Left renal cortex interstitium (tissue), 4 donors: ENCODE data around the gene TK1. TPM values are rescaled to one million over a fixed set of nuclear protein-coding genes. Genes with fewer than 3 reads are reported as not detected.
"Not testable (repeated sequence)": the region's sequence is repeated elsewhere in the genome, so short reads cannot be mapped to it uniquely, and the experiment has no call there.

Source experiments
- DNase-seq, 4 donors: peaks; one replicate each; pipeline ENCODE4 v3.0.0-alpha.2; 2013; ENCODE audit warnings: low read depth in 4 of 4, low spot score in 2 of 4, missing footprints in 1 of 4
- polyA plus RNA-seq, 4 donors: library from polyadenylated mRNA; unstranded; fragments of 120-200 nt; gene quantifications; one replicate each; pipeline ENCODE4 v1.2.1, GENCODE V29; 2013; ENCODE audit not compliant: insufficient read length in 4 of 4

TK1 gene
- polyA plus RNA-seq, 4 donors = 22.6 to 40.6 (median 32.4) TPM

GRCh38 chr17:78154903-78155811, 31.7 kb downstream of the TK1 start:
- DNase-seq = no peak

- no peak for DNase-seq
These were observed 35.3 kb downstream of the TK1 start for GRCh38 chr17:78151514-78152008.

GRCh38 chr17:78148286-78149016, 38.4 kb downstream of the TK1 start:
- no peak for DNase-seq

GRCh38 chr17:78147315-78147998, 39.4 kb downstream of the TK1 start:
- DNase-seq = no peak

- no peak for DNase-seq
These were observed 40.0 kb downstream of the TK1 start for GRCh38 chr17:78146881-78147280.

- no peak for DNase-seq
These were observed 40.4 kb downstream of the TK1 start for GRCh38 chr17:78146471-78146869.

- no peak for DNase-seq
These were observed 41.9 kb downstream of the TK1 start for GRCh38 chr17:78144736-78145641.

- no peak for DNase-seq
These were observed 42.6 kb downstream of the TK1 start for GRCh38 chr17:78144147-78144719.

GRCh38 chr17:78143214-78144146, 43.4 kb downstream of the TK1 start:
- no peak for DNase-seq

- no peak for DNase-seq
These were observed 44.6 kb downstream of the TK1 start for GRCh38 chr17:78142119-78142861.

- no peak for DNase-seq
These were observed 45.3 kb downstream of the TK1 start for GRCh38 chr17:78141437-78142118.

GRCh38 chr17:78140169-78141051, 46.4 kb downstream of the TK1 start:
- DNase-seq = no peak

- DNase-seq = not testable (repeated sequence)
These were observed 47.0 kb downstream of the TK1 start for GRCh38 chr17:78139861-78140168.

- DNase-seq = no peak
These were observed 48.4 kb downstream of the TK1 start for GRCh38 chr17:78138204-78139060.

GRCh38 chr17:78137392-78138203, 49.3 kb downstream of the TK1 start:
- no peak for DNase-seq
